ENCODE results near the gene SCAMP2.
A peak's percentile ranks its signal among the peaks of the same experiment; 100 is the strongest.

The SCAMP2 gene

DNA sequence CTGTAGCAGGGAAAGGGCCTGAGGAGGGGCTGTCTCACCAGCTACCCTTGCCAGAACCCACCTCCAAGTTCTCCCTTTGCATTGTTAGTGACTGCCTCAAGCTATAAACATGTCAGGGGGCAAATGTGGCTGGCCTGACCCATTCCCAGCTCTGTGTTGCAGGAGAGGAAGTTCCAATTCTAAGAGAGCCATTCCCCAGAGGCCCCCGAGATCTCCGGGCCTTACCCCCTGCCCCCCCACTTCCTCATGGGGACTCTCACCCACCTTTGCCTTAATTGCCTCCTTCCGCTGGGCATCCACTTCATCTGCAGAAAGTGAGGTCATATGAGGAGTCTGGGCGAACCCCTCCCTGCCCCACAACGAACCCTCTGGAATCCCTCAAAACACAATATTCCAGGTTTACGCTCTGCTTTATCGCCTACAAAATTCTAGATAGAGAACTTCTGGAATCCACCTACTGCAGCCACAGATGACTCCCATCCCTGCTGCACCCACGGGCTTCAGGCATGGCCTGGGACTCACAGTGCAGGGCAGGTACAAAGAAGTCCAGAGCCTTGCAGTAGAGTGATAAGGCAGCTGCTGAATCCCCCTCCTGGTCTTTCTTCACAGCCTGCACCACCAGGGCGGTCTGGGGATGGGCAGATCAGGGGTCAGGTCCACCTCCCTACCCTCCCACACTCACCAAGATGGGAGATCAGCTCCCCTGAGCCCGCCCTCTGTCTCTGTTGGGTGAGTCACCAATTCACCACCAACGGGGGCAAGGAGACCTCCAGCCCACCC is 34.2 kb downstream of the SCAMP2 start:
- DNase-seq (ENCODE audit: low spot score), result no peak

DNA sequence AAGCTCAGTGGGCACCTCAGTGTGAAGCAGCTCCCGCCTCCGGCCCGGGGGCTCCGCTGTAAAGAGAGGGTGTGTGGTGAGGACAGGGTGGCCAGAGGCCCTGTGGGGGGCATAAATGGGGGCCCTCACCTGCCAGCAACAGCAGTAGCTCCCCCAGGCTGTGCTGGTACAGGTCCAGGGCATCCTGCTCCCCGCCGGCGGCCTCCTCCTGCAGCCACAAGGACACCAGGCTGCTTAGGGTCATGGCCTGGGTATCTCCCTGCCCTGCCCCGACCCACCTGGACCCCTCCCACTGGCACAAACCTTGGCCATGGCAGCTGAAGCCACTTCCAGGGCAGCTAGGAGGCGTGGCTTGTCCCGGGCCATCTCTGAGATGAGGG is 35.0 kb downstream of the SCAMP2 start:
- no peak for DNase-seq (ENCODE audit: low spot score)

DNA sequence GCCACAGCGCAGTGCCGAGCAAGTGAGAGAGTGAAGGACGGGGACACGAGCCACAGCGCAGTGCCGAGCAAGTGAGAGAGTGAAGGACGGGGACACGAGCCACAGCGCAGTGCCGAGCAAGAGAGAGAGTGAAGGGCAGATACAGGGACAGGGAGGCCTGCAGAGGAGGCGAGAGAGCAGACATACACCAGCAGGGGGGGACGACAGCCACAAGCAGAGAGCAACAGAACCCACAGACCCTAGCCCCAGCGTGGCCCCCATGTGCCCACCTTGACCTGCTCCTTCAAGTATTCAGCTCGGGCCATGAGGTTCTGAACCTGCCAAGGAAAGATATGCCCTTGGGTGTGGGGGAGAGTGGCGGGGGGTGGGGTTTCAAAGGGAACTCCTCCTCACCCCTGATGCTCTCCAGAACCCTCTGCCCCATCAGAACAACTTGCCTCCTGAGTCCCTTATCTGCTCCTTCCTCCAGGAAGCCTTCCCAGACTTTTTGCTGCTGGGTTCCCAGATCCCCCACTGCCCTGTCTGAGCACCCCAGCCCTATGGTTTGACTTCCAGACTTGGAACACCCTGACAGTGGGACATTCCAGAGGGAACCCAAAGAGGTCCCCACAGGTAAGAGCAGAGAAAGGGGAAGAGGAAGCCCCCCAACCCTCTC is 35.6 kb downstream of the SCAMP2 start:
- DNase-seq (ENCODE audit: low spot score), result no peak

DNA sequence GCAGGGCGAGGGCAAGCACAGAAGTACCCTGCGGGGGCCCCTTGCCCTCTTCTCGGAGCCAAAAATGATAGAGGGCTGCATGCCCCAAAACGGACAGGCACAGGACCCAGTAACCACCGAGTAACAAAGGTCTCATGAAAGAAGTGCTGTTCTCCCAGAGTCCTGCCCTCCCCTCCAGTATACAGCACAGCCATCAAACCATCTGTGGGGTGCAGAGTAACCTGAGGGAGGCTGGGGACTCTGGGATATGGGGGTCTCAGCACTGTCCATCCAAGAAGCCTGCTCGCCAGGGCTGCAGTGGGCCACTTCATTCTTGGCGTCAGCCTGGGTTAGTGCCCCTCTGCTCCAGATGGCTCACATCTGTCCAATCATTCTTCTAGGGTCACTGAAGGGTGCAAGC is 36.3 kb downstream of the SCAMP2 start:
- no peak for DNase-seq (ENCODE audit: low spot score)

DNA sequence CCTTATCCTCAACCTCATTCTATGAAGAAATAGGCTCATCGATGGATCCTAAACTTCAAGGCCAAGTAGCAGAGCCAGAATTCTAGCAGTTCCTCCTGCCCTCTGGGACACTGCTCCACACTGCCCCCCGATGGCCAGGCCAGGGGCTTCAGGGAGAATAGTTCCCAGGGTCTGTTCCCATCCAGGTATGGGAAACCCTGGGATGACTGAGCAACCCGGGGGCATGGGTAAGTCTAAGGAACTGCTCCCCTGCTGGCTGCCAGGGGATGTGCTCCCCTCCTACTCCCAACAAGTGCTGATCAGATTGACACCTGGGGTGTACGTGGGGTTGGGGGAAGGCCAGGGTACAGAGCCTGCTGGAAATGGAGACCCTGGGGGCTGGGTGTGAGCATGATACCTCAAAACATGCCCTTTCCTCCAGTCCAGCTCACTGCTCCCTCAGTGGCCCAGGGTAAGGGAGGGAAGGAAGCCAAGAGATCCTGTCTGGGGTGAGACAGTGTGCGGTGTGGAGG is 37.8 kb downstream of the SCAMP2 start:
- DNase-seq (ENCODE audit: low spot score), result no peak

DNA sequence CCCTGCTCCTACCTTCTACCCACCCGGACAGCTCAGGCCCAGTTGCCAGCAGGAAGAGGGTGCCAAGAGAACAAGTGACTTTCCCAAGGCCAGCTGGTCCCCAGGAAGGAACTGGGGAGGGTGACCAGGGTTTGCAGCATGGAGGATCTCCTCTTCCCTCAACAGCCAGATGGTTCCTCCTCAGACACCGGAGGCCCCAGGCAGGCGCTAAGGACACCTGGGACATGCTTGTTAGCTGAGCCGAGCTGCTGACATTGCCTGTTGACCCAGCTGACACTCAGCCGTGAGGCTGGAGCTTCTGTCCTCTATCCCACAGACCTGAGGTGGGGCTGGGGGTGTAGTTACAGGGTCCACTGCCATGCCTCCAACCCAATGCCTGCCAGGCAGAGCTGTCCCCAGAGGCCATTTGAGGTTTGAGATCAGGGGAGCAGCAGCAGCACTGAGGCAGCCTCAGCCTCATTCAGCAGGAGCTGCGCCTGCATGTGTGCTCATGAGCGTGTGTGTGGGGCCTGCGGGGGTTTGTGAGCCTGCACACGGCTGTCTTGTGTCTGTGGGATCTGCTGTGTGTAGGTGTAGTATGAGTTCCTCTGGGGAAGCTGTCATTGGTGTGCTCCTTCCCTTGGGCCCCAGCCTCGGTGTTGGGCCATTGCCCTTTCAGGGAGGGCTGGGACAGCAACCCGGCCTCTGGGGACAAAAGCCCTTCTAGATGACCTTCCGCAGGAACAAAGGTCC is 39.6 kb downstream of the SCAMP2 start:
- no peak for DNase-seq (ENCODE audit: low spot score)

DNA sequence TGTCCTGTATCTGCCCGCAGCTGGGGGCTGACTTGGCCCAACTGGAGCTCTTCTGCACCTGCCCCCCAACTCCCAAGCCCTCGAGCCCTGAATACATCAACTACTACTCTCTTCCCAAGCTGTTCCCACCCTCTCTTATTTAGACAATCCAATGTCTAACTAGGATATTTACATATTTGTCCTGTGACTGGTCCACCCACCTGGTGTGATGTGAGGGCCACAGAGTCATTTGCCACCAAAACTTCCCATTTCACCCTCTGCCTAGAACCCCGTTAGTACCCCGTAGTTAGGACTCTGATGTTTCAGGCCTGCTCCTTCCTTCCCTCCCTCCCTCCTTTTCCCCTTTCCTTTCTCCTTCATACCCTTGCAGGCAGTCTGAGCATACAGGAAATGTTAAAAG is 40.3 kb downstream of the SCAMP2 start:
- DNase-seq (ENCODE audit: low spot score), result no peak

DNA sequence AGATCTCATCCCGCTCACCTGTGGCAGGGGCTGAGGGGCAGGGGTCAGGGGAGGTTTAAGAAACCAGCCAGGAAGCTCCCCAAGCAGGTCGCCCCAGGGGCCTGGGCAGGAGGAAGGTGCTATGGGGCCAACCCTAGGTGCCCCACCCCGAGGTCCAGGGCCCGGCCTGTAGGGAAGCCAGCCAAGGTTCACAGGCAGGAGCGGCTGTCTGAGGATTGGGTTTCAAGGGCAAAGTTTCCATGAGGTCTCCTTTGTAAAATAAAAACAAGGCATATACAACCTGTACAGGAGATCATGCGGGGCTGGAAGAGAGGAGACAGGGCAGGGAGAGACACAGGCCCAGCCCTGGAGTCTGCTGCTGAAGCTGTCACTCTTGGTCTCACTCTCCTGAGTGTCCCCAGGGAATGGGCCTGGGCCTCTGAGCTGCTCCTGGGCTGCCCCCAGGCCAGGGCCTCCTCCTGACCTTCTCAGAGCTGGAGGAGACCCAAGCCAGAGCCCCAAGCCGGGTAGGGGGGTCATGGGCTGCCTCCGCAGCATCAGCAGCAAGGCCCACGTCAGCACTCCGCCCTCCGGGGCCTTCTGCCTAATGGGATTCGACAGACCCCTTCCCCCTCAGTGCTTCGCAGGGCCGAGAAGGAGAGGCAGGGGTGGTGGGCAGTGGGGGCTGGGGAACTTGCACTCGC is 41.2 kb downstream of the SCAMP2 start:
- no peak for DNase-seq (ENCODE audit: low spot score)

DNA sequence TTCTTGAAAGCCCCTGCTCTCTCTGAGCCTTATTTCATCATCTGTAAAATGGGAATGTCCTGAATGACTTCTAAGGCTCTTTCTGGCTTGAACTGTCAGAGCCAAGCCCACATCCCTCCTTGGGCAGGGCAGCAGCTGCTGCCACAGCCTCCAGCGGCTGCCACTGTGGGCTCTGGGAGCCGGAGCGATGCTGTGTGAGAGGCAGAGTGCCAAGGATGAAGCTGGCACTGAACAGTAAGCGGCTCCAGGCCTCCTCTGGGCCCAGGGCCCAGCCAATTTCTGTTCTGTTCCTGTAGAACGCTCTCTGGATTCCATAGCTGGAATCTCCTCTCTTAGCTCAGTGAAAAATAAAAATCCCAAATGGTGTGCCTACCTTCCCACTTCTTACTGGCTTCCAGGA is 42.3 kb downstream of the SCAMP2 start:
- peak; percentile 78 for DNase-seq (ENCODE audit: low spot score)

DNA sequence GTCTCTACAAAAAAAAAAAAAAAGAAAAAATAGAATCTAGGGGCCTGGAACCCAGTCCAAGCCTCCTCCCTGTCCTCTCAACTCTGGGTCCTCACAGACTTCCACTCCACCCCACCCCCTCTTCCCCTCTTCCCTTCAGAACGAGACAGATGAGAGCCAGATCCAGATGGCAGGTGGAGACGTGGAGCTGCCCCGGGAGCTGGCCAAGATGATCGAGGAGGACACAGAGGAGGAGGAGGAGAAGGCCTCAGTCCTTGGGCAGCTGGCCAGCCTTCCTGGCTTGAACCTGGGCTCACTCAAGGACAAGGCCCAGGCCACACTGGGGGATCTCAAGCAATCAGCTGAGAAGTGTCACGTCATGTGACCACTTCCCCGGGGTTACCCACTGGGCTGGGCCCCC is 43.2 kb downstream of the SCAMP2 start:
- no peak for DNase-seq (ENCODE audit: low spot score)

DNA sequence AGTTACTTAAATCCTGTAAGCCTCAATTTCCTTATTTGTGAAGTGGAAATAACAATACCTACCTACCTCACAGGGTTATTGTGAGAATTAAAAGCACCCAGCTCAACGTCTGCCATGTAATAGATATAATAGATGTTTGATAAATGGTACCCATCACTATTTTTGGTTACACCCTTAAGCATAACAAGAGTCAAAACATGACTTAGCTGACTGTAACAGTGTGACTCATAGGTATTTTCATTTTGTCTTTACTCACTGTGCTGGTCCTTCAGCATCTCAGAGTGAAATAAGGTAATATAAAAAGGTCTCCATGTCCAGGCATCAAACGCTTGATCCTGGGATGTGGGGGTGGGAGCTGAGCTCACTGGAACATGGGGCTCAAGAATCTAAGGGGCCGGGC is 43.7 kb downstream of the SCAMP2 start:
- no peak for DNase-seq (ENCODE audit: low spot score)

DNA sequence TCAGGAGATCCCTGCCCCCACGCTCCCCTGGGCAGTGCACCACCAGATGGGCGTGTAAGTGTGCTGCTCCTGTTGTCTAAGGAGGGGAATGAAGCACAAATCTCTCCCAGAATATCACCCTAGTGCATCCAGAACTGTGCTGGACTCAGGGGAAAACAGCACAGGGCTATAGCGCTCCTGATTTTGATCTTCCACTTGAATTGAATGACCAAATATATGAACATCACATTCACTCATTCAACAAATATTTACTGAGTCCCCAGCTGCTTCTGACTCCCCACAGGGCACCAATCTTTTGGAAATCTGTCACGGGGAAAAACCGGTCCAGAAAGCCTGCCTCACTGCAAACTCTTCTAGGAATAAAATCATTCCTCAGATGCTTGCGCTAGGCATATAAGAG is 44.3 kb downstream of the SCAMP2 start:
- no peak for DNase-seq (ENCODE audit: low spot score)

DNA sequence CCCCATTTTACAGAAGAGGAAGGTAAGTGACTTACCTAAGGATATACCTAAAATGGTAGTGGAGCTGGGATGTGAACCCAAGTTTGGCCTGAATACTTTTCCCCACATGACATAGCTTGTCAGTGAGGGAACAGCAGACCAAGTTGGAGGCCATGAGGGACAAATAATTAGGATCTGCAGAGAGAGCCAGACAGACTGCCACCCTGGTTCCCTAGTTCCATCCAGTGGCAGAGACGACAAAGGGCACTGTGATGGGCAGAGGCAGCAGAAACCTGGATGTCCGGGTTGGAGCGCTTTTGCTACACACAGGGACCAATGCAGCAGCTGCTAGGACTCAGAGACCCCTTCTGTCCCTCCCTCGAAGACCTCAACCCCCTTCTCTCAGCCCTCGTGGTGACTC is 45.6 kb downstream of the SCAMP2 start:
- DNase-seq (ENCODE audit: low spot score), result no peak

DNA sequence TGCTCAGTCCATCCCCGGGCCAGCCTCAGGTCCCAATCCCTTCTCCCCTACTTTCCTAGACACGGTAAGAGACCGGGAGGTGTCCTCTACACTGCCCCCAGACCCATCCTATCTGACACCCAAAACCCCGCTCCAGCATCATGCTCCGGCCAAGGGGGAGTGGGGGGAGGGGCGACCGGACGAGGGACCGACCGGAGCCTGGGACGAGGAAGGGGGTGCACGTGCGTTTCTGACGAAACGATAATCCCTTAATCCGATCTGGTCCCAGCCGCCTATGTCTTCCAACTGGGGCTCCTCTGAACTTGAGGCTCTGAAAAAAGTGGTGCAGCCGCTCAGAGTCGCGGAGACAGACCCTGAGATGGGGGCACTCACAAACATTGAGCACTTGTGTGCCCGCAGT is 46.2 kb downstream of the SCAMP2 start:
- DNase-seq (ENCODE audit: low spot score), result no peak

DNA sequence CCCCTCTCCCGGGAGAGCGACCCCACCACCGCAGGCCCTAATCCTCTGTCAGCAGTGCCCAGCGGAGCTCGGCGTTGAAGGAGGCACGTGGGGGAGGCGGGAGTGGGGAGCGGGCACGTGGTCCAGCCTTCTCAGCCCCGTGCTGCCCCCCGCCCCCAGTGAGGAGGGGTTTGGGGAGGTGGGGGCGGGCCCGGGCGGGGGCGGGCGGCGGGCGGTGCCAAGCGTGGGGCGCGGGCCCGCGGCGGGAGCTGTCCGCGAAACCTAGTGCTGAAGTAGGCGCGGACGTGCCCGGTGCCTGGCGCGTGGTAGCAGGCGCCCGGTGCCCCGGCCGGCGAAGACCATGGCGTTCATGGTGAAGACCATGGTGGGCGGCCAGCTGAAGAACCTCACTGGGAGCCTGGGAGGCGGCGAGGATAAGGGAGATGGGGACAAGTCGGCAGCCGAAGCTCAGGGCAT is 46.8 kb downstream of the SCAMP2 start, which contains the start of gene CPLX3:
Gene CPLX3 (plus strand): TSS at position 264 of the 456 bp plus-strand sequence. CDS start 77 bp downstream, at position 341.
- DNase-seq (ENCODE audit: low spot score), result no peak

DNA sequence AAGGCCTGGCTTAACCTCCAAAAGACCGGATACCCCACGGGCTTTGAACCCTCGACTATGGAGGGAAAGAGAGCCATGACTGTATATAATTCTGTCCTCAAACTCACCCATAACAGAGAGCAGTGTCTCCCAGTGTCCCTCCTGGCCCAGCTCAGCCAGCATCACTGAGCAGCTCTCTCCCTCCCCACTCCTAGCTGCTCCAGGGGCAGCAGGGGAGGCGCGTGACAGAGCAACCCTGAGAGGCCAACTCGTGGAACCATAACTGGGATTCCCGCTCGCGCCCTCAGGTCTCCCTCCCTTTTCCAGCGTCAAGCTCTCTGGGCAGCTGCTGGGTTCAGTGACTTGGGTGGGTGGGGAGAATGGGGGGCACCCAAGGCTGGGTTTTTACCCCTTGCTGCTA is 47.3 kb downstream of the SCAMP2 start:
- no peak for DNase-seq (ENCODE audit: low spot score)

DNA sequence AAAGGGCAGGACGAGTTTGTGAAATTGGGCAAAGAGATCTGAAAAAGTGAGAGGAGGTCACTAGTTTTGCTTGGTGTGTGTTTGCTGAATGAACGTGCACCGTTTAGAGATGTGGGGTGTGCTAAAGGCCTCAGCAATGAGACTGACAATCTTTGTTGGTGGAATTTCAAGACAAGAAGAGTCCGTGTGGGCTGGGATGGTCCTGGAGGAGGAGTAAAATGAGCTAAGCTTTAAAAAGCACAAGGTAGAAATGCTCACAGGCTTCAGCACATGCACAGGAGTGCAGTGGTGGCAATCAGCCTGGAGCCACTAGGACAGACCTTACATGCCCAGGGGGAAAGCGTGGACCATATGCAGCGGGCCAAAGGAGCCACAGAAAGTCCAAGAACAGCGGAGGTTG is 48.2 kb downstream of the SCAMP2 start:
- DNase-seq (ENCODE audit: low spot score), result no peak

DNA sequence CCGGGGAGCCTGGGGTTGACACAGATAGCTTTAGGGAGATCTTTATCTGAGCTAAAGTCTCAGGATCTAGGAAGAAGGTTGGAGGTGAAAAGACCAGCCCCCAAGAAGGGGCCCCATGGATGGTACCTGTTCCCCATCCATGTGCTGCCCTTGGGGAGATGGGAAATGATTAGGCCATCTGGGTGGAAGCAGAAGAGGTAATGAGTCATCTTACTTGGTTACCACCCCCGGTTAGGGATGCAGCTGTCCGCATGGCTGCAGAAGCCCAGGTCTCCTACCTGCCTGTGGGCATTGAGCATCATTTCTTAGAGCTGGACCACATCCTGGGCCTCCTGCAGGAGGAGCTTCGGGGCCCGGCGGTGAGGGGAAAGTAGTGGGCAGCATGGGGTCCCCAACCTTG is 49.8 kb downstream of the SCAMP2 start:
- DNase-seq (ENCODE audit: low spot score), result no peak

DNA sequence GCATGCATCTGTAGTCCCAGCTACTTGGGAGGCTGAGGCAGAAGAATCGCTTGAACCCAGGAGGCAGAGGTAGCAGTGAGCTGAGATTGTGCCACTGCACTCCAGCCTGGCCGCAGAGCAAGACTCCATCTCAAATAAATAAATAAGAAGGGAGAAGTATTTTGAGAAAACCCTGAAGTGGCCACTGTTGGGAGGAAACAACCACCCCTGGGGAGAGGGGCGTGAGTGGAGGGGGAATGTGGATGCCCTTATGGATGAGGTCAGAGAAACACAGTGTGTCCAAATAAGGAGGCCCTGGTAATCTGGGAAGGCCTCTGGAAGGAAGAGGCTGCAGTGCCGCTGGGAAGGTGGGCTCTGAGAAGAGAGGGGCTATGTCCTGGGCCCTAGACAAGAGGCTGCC is 50.9 kb downstream of the SCAMP2 start:
- DNase-seq (ENCODE audit: low spot score), result no peak

DNA sequence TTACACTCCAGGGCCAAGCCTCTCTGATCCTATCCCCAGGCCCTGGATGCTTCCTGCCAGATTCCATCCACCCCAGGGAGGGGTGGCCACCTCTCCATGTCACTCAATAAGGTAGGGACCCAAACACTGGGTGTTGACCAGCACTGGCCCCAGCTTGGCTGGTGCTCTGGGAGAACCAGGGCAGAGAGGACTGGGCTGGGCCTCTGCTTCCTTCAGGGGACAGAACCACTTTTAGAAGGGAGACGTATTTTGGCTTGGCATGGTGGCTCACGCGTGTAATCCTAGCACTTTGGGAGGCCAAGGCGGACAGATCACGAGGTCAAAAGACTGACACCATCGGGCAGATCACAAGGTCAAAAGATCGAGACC is 51.4 kb downstream of the SCAMP2 start:
- no peak for DNase-seq (ENCODE audit: low spot score)

DNA sequence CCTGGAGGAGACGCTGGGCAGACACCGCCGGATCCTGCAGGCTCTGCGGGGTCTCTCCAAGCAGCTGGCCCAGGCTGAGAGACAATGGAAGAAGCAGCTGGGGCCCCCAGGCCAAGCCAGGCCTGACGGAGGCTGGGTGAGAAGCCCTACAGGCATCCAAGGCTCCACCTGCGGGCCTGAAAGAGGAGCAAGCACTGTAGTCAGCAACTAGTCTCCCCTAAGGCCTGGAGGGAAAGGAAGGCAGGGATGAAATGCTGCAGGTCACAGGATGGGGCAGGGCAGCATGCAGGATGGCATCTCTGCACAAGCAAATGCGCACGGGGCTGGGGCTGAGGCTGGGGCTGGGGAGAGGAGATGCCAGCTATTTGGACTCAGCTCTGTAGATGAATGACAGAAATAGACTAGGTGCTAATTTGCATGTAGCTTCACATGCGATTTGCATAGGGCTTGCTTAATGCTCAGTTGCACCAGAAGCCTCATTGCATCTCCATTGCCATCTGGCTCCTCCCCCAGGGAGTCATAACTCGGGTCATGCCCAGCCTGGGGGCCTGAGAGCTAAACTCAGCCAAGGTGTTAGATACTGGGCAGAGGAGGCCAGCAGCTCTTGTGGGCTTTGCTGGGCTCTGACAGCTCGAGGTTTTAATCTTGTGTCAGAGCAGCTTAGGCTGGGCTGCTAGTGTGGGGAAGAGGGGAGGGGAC is 51.9 kb downstream of the SCAMP2 start:
- DNase-seq (ENCODE audit: low spot score), result no peak

DNA sequence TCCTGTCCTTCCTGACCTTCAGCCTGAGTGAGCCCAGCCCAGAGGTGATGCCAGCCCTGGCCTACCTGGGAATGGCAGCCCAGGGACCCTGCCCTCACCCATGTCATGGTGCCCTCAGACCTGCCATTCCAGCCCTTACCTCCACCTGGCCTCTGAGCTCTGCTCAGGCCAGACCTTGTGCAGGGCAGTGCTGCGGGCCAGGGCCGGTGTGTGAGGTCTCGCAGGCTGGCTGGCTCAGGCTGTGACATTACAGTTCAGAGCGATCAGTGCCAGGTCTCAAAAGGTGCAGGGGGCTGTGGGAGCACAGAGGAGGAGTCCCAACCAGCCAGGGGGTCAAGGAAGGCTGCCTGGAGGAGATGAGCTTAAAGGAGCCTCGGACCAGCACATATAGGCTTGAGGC is 53.1 kb downstream of the SCAMP2 start:
- no peak for DNase-seq (ENCODE audit: low spot score)
